H1 (cell line): ENCODE measurements around the gene TTC23. TPM values are rescaled to one million over a fixed set of nuclear protein-coding genes. Genes with fewer than 3 reads are reported as not detected.

Experiments
- CTCF ChIA-PET: fragments of 300-600 bp; sonication (Branson Sonifier 250); formaldehyde crosslinking; loops from one replicate; lab custom pipeline; 2021; ENCODE audit not compliant: partially characterized antibody; lab: Charles Lee
- POLR2A ChIA-PET: fragments of 300-600 bp; sonication (Branson Sonifier 250); formaldehyde crosslinking; loops from one replicate; lab custom pipeline; 2021; ENCODE audit warnings: inconsistent platforms; ENCODE audit not compliant: partially characterized antibody; lab: Charles Lee
- DNase-seq, 2 experiments: peaks; one replicate each; pipeline versions ENCODE4 v3.0.0 to v3.0.0-alpha.2; 2010 to 2022; ENCODE audit warnings: low spot score in 2 of 2, low read depth in 1 of 2, mixed read lengths in 1 of 2
- FAIRE-seq: peaks from 2 replicates; lab custom pipeline; 2011; peaks lifted over from hg19 to GRCh38; lab: Jason Lieb, UNC
- H2AFZ ChIP-seq: 2 replicates; pipeline ENCODE4 v1.8.1; 2012; ENCODE audit warnings: low read length, inconsistent platforms
- H2AK5ac ChIP-seq: 2 replicates; pipeline ENCODE4 v1.6.1; 2013; ENCODE audit warnings: low read depth, low read length
- H2BK120ac ChIP-seq: replicated peaks from 2 replicates; pipeline ENCODE3; 2013; ENCODE audit warnings: low read depth, low read length, inconsistent platforms
- H2BK12ac ChIP-seq: 2 replicates; pipeline ENCODE4 v1.6.1; 2013; ENCODE audit warnings: low read depth, low read length
- H2BK15ac ChIP-seq: 2 replicates; pipeline ENCODE4 v1.6.1; 2013; ENCODE audit warnings: low read length
- H2BK20ac ChIP-seq: 2 replicates; pipeline ENCODE4 v1.6.1; 2013; ENCODE audit warnings: low read length
- H2BK5ac ChIP-seq: 2 replicates; pipeline ENCODE4 v1.6.1; 2013; ENCODE audit warnings: low read depth, low read length
- H3K14ac ChIP-seq: 2 replicates; pipeline ENCODE4 v1.6.1; 2013; ENCODE audit warnings: inconsistent platforms; ENCODE audit not compliant: insufficient read length
- H3K18ac ChIP-seq: 2 replicates; pipeline ENCODE4 v1.6.1; 2013; ENCODE audit warnings: low read length; ENCODE audit errors: extremely low read depth
- H3K23ac ChIP-seq: 2 replicates; pipeline ENCODE4 v1.6.1; 2013; ENCODE audit warnings: inconsistent platforms; ENCODE audit not compliant: insufficient read length
- H3K23me2 ChIP-seq: 2 replicates; pipeline ENCODE4 v1.6.1; 2013; ENCODE audit warnings: low read depth, low read length
- H3K27ac ChIP-seq: 2 replicates; pipeline ENCODE4 v1.6.1; 2011; ENCODE audit warnings: low read depth, low read length, inconsistent platforms
- H3K27me3 ChIP-seq, 4 experiments: replicated peaks in 1 of 4; 1 replicate in 1 of 4; 2 replicates in 3 of 4; pipeline versions ENCODE4 v1.6.1 to v1.8.1; 2011 to 2013; ENCODE audit warnings: low read length in 3 of 4, mild to moderate bottlenecking in 3 of 4, inconsistent platforms in 2 of 4, mixed read lengths in 2 of 4, moderate library complexity in 1 of 4; ENCODE audit not compliant: control insufficient read depth in 3 of 4, insufficient read depth in 3 of 4; ENCODE audit errors: extremely low read depth in 1 of 4
- H3K36me3 ChIP-seq, 4 experiments: 2 replicates each; pipeline versions ENCODE4 v1.6.1 to v1.8.1; 2011 to 2013; ENCODE audit warnings: mild to moderate bottlenecking in 4 of 4, low read length in 3 of 4, moderate library complexity in 2 of 4, control low read depth in 1 of 4, inconsistent platforms in 1 of 4; ENCODE audit not compliant: insufficient read depth in 4 of 4, control insufficient read depth in 2 of 4
- H3K4ac ChIP-seq: replicated peaks from 2 replicates; pipeline ENCODE3; 2013; ENCODE audit warnings: low read length, low read depth, mixed read lengths, inconsistent platforms; ENCODE audit not compliant: insufficient read length
- H3K4me1 ChIP-seq, 4 experiments: replicated peaks in 1 of 4; 1 replicate in 1 of 4; 2 replicates in 3 of 4; pipeline versions ENCODE4 v1.6.1 to v1.8.1; 2011 to 2013; ENCODE audit warnings: low read length in 3 of 4, inconsistent platforms in 2 of 4, mixed read lengths in 1 of 4; ENCODE audit not compliant: insufficient read depth in 4 of 4, control insufficient read depth in 3 of 4
- H3K4me2 ChIP-seq, 2 experiments: 2 replicates each; pipeline versions ENCODE4 v1.6.1 to v1.8.1; 2011 to 2013; ENCODE audit warnings: low read depth in 2 of 2, low read length in 2 of 2, control low read depth in 1 of 2, inconsistent platforms in 1 of 2, mild to moderate bottlenecking in 1 of 2; ENCODE audit not compliant: insufficient read depth in 1 of 2
- H3K4me3 ChIP-seq, 4 experiments: fragments of 200-600, 300-600 bp in 1 of 4; sonication (generic), shearing (Covaris generic), sonication (Bioruptor Twin) in 1 of 4; 2 replicates each; pipeline versions ENCODE4 v1.5.1 to v1.8.1; 2011 to 2016; ENCODE audit warnings: low read length in 4 of 4, low read depth in 3 of 4, control low read depth in 2 of 4, inconsistent platforms in 2 of 4, mild to moderate bottlenecking in 2 of 4, mixed read lengths in 1 of 4, moderate library complexity in 1 of 4; ENCODE audit not compliant: insufficient read depth in 2 of 4; ENCODE audit errors: extremely low read depth in 1 of 4
- H3K56ac ChIP-seq: replicated peaks from 2 replicates; pipeline ENCODE3; 2013; ENCODE audit warnings: low read depth, mild to moderate bottlenecking, mixed read lengths, low read length, inconsistent platforms; ENCODE audit not compliant: insufficient read length
- H3K79me1 ChIP-seq: 2 replicates; pipeline ENCODE4 v1.6.1; 2013; ENCODE audit warnings: low read depth, low read length, control low read depth
- H3K79me2 ChIP-seq, 2 experiments: 2 replicates each; pipeline versions ENCODE4 v1.6.1 to v1.8.1; 2012 to 2013; ENCODE audit warnings: low read length in 2 of 2, mild to moderate bottlenecking in 2 of 2, inconsistent platforms in 1 of 2; ENCODE audit not compliant: insufficient read depth in 2 of 2, control insufficient read depth in 1 of 2
- H3K9ac ChIP-seq, 4 experiments: replicated peaks in 1 of 4; 1 replicate in 1 of 4; 2 replicates in 3 of 4; pipeline versions ENCODE4 v1.6.1 to v1.8.1; 2011 to 2013; ENCODE audit warnings: low read depth in 3 of 4, low read length in 3 of 4, control low read depth in 2 of 4, mild to moderate bottlenecking in 2 of 4, moderate library complexity in 2 of 4, inconsistent platforms in 1 of 4; ENCODE audit errors: extremely low read depth in 1 of 4
- H3K9me3 ChIP-seq, 2 experiments: 2 replicates each; pipeline versions ENCODE4 v1.6.1 to v1.8.1; 2012 to 2013; ENCODE audit warnings: mild to moderate bottlenecking in 2 of 2, moderate library complexity in 2 of 2, control low read depth in 1 of 2, inconsistent platforms in 1 of 2, low read depth in 1 of 2, low read length in 1 of 2, mixed read lengths in 1 of 2; ENCODE audit not compliant: insufficient read depth in 2 of 2
- H4K20me1 ChIP-seq, 2 experiments: replicated peaks in 1 of 2; 2 replicates each; pipeline versions ENCODE3 to v1.8.1; 2011 to 2013; ENCODE audit warnings: inconsistent platforms in 2 of 2, low read length in 2 of 2, mild to moderate bottlenecking in 1 of 2; ENCODE audit not compliant: insufficient read depth in 2 of 2, control insufficient read depth in 1 of 2
- H4K5ac ChIP-seq: 2 replicates; pipeline ENCODE4 v1.6.1; 2013; ENCODE audit warnings: low read length, low read depth, mixed read lengths, inconsistent platforms; ENCODE audit not compliant: insufficient read length
- H4K8ac ChIP-seq: 2 replicates; pipeline ENCODE4 v1.8.0; 2013; ENCODE audit warnings: mild to moderate bottlenecking, moderate library complexity, low read length, inconsistent platforms; ENCODE audit not compliant: insufficient read depth; ENCODE audit errors: extremely low read depth
- H4K91ac ChIP-seq: replicated peaks from 2 replicates; pipeline ENCODE3; 2013; ENCODE audit warnings: low read length, mixed read lengths, inconsistent platforms; ENCODE audit not compliant: insufficient read length
- WGBS, 2 experiments: shearing (Covaris generic) in 1 of 2; methylation state at CpG; one replicate each; pipeline versions ENCODE4 v1.1.6 to v1.1.7; 2013 to 2015; ENCODE audit warnings: low lambda C conversion rate in 2 of 2, mixed read lengths in 2 of 2, inconsistent platforms in 1 of 2, low coverage in 1 of 2, missing lambda C conversion rate in 1 of 2; ENCODE audit not compliant: insufficient replicate concordance in 2 of 2, insufficient coverage in 1 of 2, insufficient read length in 1 of 2; ENCODE audit errors: extremely low coverage in 1 of 2, missing lambda C conversion rate in 1 of 2; 5-methylcytosine and 5-hydroxymethylcytosine counted together
- polyA plus RNA-seq, 7 experiments: library from polyadenylated mRNA; depleted of rRNA in 3 of 7; stranded (reverse) in 5 of 7; unstranded in 2 of 7; fragments of >200 nt in 5 of 7; fragments of 200-250 nt in 2 of 7; gene quantifications; 1 replicate in 5 of 7; 2 replicates in 1 of 7; 4 replicates in 1 of 7; pipeline versions ENCODE4 v1.2.1 to v1.2.3, GENCODE V29; 2011 to 2013; ENCODE audit warnings: missing spikeins in 2 of 7, mixed read lengths in 2 of 7
- total RNA-seq: library from RNA; stranded (reverse); fragmentation: NEBNext Ultra II Directional; extraction: Animal tissue kit (Norgen Biotek cat#: 25700); gene quantifications from 2 replicates; pipeline ENCODE4 v1.2.1, GENCODE V29; 2021

The TTC23 gene
- total and polyA plus RNA-seq, 2 of the 8 experiments (the other 6 are each of a cell fraction or from before 2014, with no cell fraction given), result 4.8 to 23.0 TPM

DNA sequence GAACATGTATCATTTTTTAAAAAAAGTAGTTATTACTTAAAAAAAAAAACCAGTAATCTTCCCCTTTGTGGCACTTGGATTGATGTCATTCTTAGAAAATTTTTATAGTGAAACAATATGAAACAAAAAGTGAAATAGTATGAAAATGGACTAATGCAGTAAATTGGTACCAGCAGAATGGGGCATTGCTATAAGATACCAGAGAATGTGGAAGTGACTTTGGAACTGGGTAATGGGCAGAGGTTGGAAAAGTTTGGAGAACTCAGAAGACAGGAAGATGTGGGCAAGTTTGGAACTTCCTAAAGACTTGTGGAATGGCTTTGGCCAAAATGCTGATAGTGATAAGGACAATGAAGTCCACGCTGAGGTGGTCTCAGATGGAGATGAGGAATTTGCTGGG, 66.6 kb downstream of the TTC23 start:
- Histone ChIP-seq H4K8ac (no peak overlapping the region), H3K9me3 (no peaks in the 10 kb centered on the region), H3K79me2 (no peaks in the 10 kb centered on the region), H3K4me1 (peaks cover 0 to 5% (median 2%) of the 10 kb centered on the region in 4 experiments; a peak in 4 of 7 replicates), H2BK12ac (no peak overlapping the region), H3K18ac (no peak overlapping the region), H3K14ac (no peak overlapping the region), H3K36me3 (peaks cover 0 to 2% (median 0%) of the 10 kb centered on the region in 4 experiments; a peak in 2 of 8 replicates), H3K56ac (no peak overlapping the region), H2BK20ac (no peak overlapping the region), H4K5ac (no peak overlapping the region), H3K79me1 (no peaks in the 10 kb centered on the region), H3K27me3 (no peaks in the 10 kb centered on the region), H3K9ac (no peak overlapping the region), H2BK15ac (no peak overlapping the region), H3K23me2 (peaks cover 2% of the 10 kb centered on the region; the same call in 1 of the 2 replicates), H2BK5ac (no peak overlapping the region), H3K4me2 (no peak overlapping the region), H2AFZ (no peak overlapping the region), H3K4me3 (no peak overlapping the region), H4K91ac (no peak overlapping the region), H3K27ac (no peak overlapping the region), H3K23ac (no peak overlapping the region), H3K4ac (no peak overlapping the region), H2BK120ac (no peak overlapping the region), H4K20me1 (no peaks in the 10 kb centered on the region), H2AK5ac (no peak overlapping the region)
- FAIRE-seq, result no peak
- no peak for DNase-seq
- CTCF ChIA-PET, result interaction anchor here (1.1 to 3.0 kb wide), 4 partner anchors 15 to 82 kb away, joined by 3 to 16 read pairs (median 3); no protein-coding TSS in a partner anchor
- POLR2A ChIA-PET, result no interaction called here
- 94% methylated on average over 1 of the region's 1 CpG; no CpG with 5 or more reads in 1 of the 2 experiments for WGBS, 2 experiments
